ENCODE data around the gene RNF212.
A peak's percentile ranks its signal among the peaks of the same experiment; 100 is the strongest.

The RNF212 gene

DNA sequence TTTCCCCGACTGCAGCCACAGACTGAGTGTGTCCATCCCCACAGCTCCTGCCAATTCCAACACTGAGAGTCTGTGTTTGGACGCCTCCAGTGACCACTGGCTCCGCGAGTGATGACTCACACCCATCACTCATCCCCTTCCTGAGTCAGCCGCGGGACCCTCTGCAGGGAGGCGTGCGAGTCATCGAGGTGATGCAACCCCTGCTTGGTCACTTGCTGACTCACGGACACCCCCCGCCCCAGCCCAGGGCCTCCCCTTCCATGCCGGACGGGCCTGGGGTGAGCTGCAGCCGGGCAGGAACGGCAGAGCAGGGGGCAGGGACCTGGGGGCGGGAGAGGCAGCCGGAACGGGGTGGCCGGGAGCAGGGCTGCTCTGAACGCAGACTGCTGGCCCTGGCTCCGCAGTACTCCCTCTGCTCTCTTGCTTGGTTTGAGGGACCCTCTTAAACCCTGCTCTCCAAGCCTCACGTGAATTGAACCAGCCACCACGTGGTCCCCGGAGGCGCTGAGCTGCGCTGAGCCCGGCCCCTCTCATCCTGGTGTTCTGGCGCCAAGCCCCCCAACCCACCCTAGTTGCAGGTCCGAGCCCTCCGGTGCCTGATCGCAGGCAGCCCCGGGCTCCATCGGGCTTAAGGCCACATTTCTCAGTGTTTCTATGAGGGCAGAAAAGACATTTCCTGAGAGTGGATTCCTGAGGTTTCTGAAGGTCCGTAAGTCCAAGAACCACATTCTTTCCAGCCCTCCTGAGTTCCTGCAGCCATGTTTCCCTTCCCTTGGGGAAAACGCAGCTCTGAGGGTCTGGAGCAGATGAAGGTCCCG, 69.5 kb downstream of the RNF212 start:
- no peak overlapping the region for H3K4me3 ChIP-seq (ENCODE audit: low read length)
- DNase-seq (ENCODE audit: low read depth) = peak; percentile 98
- TF ChIP-seq CTCF (IDR thresholded peaks at IDR 0.05; ENCODE audit: insufficient read depth, low read depth, low read length, missing control alignments) = no peak

- H3K4me3 ChIP-seq (ENCODE audit: low read length) = no peak overlapping the region
- TF ChIP-seq CTCF (IDR thresholded peaks at IDR 0.05; ENCODE audit: insufficient read depth, low read depth, low read length, missing control alignments) = no peak
- DNase-seq (ENCODE audit: low read depth) = no peak
Observed at GRCh38 chr4:1043162-1043561, 70.2 kb downstream of the RNF212 start.

- TF ChIP-seq CTCF (IDR thresholded peaks at IDR 0.05; ENCODE audit: insufficient read depth, low read depth, low read length, missing control alignments) = no peak
- no peak overlapping the region for H3K4me3 ChIP-seq (ENCODE audit: low read length)
- DNase-seq (ENCODE audit: low read depth) = no peak
Observed at GRCh38 chr4:1042352-1043055, 70.9 kb downstream of the RNF212 start.

GRCh38 chr4:1041936-1042330, 71.4 kb downstream of the RNF212 start:
- no peak for TF ChIP-seq CTCF (IDR thresholded peaks at IDR 0.05; ENCODE audit: insufficient read depth, low read depth, low read length, missing control alignments)
- DNase-seq (ENCODE audit: low read depth) = no peak
- H3K4me3 ChIP-seq (ENCODE audit: low read length) = no peak overlapping the region

DNA sequence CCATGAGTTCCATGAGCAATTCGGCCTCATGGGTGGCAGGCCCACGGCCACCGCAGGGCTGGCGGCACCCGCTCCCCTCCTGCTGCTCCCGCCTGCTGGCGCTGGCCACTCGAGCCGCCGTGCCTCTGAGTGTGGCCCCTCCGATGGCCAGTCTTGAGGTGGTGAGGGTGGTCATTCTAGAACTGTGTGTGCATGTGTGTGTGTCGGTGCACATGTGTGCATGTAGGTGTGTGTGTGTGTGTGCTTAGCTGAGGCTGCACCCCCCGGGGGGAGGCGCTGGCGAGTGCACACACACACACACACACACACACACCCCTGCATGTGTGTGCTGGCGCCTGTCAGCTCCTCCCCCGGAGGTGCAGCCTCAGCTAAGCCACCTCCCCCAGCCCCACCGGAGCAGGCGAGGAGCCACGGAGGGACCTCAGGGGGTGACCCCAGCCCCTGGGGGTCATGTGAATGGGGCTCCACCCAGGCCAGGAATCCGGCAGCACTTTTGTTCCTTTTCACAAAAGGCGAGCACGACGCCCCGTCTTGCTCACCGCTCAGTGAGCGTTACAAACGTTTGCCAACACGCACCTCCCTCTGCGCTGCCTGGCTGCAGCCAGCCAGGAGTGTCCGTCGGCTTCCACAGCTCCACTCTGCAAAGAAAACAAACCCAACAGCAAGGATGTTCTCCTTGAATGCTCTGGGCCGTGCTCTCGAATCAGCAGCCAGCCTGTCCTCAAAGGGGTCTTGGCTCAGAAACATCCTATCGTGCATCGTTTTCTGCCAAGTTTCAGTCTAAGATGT, 72.0 kb downstream of the RNF212 start:
- no peak for TF ChIP-seq CTCF (IDR thresholded peaks at IDR 0.05; ENCODE audit: insufficient read depth, low read depth, low read length, missing control alignments)
- peak; percentile 62 for DNase-seq (ENCODE audit: low read depth)
- H3K4me3 ChIP-seq (ENCODE audit: low read length) = no peak overlapping the region

GRCh38 chr4:1040344-1041146, 72.8 kb downstream of the RNF212 start:
- DNase-seq (ENCODE audit: low read depth) = no peak
- no peak overlapping the region for H3K4me3 ChIP-seq (ENCODE audit: low read length)
- TF ChIP-seq CTCF (IDR thresholded peaks at IDR 0.05; ENCODE audit: insufficient read depth, low read depth, low read length, missing control alignments) = no peak
